Left forelimb (tissue), 1 donor: Measurements from ENCODE around the gene OR2J2.
"Not testable (repeated sequence)": the region's sequence is repeated elsewhere in the genome, so short reads cannot be mapped to it uniquely, and the experiment has no call there.

Experiments used
- DNase-seq: peaks from one replicate; pipeline ENCODE4 v3.0.0-alpha.2; 2018; ENCODE audit warnings: low spot score

The OR2J2 gene

DNA sequence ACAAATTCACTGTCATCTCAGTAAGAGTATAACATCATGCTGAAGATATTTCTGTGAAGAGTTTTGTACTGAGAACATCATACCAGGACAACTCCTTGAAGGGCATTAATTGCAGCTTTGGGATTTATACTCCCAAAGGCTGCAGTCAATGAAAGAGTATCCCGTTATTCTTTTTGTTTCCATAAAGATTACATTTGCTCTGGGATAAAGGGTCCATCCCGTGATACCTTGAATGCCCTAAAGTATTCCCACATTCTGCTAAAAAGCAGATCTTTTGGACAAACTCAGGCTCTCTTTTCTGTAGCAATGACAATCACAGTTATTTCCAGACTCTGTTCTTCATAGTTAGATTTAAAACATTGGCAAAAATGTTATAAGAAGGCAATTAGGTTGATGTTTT lies at the start of gene OR2J2:
Gene OR2J2, plus strand, starts transcription at position 301 of the 400 bp plus-strand sequence. CDS start 2,729 bp downstream, outside the sequence.
- not testable (repeated sequence) for DNase-seq

- no peak for DNase-seq
Observed at GRCh38 chr6:29129326-29130012, 41.2 kb upstream of the OR2J2 start.

DNA sequence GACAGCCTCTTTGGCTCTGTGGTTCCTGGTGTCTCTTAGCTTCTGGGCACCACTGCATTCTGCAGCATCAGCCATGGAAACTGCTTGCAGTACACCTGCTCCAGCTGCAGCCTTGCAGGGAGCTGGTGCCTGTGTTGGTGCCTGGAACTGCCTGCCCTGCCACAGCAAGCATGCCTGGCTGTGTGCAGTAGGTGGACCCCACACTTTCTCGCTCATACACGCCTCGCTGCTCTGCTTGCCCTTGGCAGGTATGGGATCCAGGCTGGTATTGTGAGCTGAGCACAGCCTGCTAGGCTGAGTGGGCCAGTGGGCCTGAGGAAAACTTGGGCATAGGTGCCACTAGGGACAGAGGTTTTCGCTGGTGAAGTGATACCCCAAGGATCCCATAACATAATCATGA lies 40.1 kb upstream of the OR2J2 start:
- no peak for DNase-seq

DNA sequence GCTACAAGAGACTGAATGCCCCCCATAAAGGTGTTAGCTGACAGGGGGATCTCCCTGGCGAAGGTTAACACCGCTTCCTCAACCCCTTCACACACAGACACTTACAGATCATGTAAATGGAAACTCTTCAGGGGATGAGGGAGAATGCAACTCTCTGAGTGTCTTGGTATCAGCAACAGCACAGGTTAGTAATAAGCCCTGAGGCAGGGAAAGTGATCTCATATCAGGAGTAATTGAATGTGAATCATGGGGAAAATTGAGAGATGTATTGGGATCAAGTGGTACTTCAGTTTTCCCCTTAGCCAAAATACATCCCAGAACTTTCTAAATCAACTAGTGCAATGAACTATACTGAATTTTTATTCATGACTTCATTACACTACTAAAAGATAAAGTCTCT lies 39.0 kb upstream of the OR2J2 start:
- DNase-seq, result no peak

DNA sequence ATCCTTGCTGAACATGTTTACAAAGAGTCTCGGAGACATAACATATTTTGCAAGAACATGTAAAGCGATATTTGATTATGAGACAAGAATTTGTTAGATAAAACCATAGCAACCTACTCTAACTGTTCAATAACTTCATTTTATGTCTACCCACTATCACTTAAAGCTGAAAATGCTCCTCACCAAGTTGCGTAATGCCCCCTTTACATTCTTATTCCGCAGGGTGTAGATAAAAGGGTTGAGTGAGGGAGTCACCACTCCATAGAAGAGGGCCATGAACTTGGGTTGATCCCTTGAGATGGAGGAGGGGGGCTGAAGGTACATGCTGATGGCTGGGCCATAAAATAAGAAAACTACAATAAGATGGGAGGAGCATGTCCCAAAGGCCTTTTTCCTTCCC lies 33.0 kb upstream of the OR2J2 start:
- no peak for DNase-seq

- no peak for DNase-seq
Observed at GRCh38 chr6:29141606-29142005, 29.1 kb upstream of the OR2J2 start.

- DNase-seq, result no peak
Observed at GRCh38 chr6:29142309-29142708, 28.4 kb upstream of the OR2J2 start.

DNA sequence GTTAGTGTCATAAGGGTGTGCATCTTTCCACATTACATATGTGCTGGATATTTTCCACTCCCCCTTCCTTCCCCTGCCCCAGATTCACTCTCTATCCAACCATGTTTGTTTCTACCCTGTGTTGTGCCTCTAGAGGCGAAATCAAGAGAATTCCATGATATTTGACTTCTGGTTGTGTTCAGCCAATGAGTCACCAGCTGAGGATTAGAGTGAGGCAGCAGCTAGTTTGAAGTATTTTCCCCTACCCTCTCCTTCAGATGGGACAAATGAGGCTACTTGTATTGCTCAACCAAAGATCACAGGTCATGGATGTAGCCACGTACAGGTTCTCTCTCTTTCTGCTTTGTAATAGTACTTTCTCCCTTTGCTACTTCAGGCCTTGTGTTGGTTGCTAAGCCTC lies 24.5 kb upstream of the OR2J2 start:
- no peak for DNase-seq

- DNase-seq, result no peak
Observed at GRCh38 chr6:29147074-29147473, 23.6 kb upstream of the OR2J2 start.

GRCh38 chr6:29149444-29149843 lies 21.3 kb upstream of the OR2J2 start:
- not testable (repeated sequence) for DNase-seq

DNA sequence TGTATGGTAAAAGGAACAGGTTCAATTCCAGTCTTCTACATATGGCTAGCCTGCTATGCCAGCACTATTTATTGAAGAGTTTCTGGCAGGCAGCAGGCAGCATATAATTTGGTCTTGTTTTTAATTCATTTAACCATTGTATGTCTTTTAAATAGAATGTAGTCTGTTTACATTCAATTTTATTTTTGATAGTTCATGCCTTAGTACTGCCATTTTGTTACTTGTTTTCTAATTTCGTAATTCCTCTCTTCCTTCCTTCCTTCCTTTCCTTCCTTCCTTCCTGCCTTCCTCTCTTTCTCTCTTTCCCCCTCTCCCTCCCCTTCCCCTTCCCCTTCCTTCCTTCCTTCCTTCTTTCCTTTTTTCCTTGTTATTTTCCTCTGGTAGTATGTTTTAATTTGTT lies 17.6 kb upstream of the OR2J2 start:
- no peak for DNase-seq

- not testable (repeated sequence) for DNase-seq
Observed at GRCh38 chr6:29155182-29155581, 15.5 kb upstream of the OR2J2 start.

- not testable (repeated sequence) for DNase-seq
Observed at GRCh38 chr6:29159922-29160321, 10.8 kb upstream of the OR2J2 start.

DNA sequence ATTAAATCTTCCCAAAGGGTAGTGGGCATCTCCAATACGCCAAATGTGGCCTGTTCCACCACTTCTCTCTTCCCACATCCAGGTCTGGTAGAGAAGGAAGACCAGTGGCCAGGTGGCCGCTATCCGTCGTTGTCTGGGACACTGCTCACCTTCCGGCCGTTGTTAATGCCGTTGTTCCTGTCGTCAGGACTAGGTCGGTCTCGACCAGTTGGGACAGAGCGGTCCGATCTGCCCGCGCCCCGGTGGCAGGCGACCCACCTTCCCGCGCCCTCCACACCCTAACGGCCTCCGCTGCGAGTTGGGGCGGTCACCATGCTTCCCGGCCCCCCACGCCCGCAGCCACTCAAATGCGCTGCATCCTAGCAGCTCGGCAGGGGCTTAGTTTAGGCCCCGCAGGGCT lies 5.1 kb upstream of the OR2J2 start:
- not testable (repeated sequence) for DNase-seq

- DNase-seq, result no peak
Observed at GRCh38 chr6:29171736-29172135, 1.0 kb downstream of the OR2J2 start.

GRCh38 chr6:29183594-29183993 lies 12.9 kb downstream of the OR2J2 start:
- DNase-seq, result no peak

DNA sequence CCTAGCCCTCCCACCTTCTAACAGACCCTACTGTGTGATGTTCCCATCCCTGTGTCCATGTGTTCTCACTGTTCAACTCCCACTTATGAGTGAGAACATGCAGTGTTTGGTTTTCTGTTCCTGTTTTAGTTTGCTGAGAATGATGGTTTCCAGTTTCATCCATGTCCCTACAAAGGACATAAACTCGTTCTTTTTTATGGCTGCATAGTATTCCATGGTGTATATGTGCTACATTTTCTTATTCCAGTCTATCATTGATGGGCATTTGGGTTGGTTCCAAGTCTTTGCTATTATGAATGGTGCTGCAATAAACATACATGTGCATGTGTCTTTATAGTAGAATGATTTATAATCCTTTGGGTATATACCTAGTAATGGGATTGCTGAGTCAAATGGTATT lies 18.0 kb downstream of the OR2J2 start:
- DNase-seq, result not testable (repeated sequence)

DNA sequence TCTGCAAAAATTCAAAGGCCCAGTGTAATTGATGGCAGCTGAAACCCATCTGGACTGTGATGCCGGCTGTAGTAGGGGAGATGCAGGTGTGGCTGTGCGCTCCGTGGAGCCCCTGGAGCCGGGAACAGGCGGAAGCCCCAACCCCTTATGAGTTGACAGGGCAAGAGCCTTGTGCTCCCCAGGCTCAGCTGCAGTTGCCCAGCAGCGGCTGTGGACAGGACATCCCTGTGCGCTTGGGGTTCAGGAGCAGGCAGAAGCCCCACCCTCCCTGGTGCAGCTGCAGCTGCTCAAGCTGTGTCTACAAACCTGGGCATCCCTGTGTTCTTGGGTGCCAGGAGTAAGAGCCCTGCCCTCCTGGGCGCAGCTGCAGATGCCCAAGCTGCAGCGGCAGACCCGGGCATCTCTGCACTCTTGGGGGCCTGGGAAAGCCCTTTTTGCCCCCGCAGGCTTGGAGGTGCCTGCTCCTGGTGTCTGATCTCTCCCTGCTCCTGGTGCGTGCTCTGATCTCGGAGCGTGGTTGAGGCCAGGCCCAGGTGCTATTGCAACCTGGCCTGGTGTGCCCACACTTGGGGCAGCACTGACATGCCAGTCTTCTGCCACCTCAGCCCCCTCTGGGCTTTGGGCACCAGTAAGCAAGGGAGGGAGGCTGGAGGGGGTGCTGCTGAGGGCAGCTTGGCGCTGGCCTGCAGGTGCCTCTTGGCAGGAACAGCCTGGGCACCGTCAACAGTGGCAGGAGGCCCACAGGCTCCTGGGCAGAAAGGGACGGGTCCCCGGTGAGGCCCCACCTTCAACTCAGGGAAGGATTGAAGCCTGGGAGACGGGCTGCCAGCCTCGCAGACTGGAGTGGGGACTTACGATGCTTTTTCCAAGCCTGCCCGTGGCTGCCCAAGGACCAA lies 30.3 kb downstream of the OR2J2 start:
- no peak for DNase-seq

GRCh38 chr6:29201966-29202365 lies 31.3 kb downstream of the OR2J2 start:
- DNase-seq, result no peak

- DNase-seq, result no peak
Observed at GRCh38 chr6:29211488-29211887, 40.8 kb downstream of the OR2J2 start.

GRCh38 chr6:29216528-29216927 lies 45.8 kb downstream of the OR2J2 start:
- DNase-seq, result no peak

GRCh38 chr6:29217242-29217641 lies 46.5 kb downstream of the OR2J2 start:
- not testable (repeated sequence) for DNase-seq

DNA sequence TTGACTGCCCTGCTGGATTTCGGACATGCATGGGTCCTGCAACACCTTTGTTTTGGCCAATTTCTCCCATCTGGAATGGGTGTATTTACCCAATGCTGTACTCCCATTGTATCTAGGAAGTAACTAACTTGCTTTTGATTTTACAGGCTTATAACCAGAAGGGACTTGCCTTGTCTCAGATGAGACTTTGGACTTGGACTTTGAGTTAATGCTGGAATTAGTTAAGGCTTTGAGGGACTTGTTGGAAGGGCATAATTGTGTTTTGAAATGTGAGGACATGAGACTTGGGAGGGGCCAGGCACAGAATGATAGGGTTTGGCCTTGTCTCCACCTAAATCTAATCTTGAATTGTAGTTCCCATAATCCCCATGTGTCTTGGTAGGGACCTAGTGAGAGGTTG lies 47.3 kb downstream of the OR2J2 start:
- DNase-seq, result not testable (repeated sequence)
